GM06990 (cell line): ENCODE data around the gene DNAH8.

Experiments used
- DNase-seq: peaks from one replicate; pipeline ENCODE4 v3.0.0-alpha.2; 2011; ENCODE audit not compliant: insufficient read length; ENCODE audit errors: extremely low read depth
- H3K27me3 ChIP-seq: replicated peaks from 2 replicates; pipeline ENCODE4 v1.6.0; 2011; ENCODE audit warnings: low read length; ENCODE audit not compliant: control insufficient read depth, insufficient read depth
- H3K36me3 ChIP-seq: 2 replicates; pipeline ENCODE4 v1.5.1; 2011; ENCODE audit warnings: low read length; ENCODE audit not compliant: control insufficient read depth, insufficient read depth
- H3K4me3 ChIP-seq: replicated peaks from 2 replicates; pipeline ENCODE4 v1.5.1; 2011; ENCODE audit warnings: low read depth, mild to moderate bottlenecking, control low read depth, low read length
- CTCF ChIP-seq: IDR thresholded peaks from 2 replicates; pipeline ENCODE4 v1.5.1; 2011; ENCODE audit warnings: low read length, control low read depth, mild to moderate bottlenecking, inconsistent platforms; ENCODE audit not compliant: insufficient read depth, poor library complexity, severe bottlenecking

The DNAH8 gene

GRCh38 chr6:39009476-39009875 lies 294.4 kb downstream of the DNAH8 start:
- no peak for TF ChIP-seq CTCF
- DNase-seq = no peak
- Histone ChIP-seq H3K27me3 (no peaks in the 10 kb centered on the region; the same call in 1 of the 2 replicates), H3K36me3 (no peaks in the 10 kb centered on the region), H3K4me3 (no peak overlapping the region)

GRCh38 chr6:39016839-39017546 lies 301.9 kb downstream of the DNAH8 start:
- H3K4me3 ChIP-seq = no peak overlapping the region
- no peak for DNase-seq
- no peak for TF ChIP-seq CTCF
- no peaks in the 10 kb centered on the region for H3K36me3 ChIP-seq
- H3K27me3 ChIP-seq = no peaks in the 10 kb centered on the region; the same call in none of the 2 replicates

GRCh38 chr6:39017547-39017880 lies 302.4 kb downstream of the DNAH8 start:
- DNase-seq = no peak
- H3K36me3 ChIP-seq = no peaks in the 10 kb centered on the region
- H3K4me3 ChIP-seq = no peak overlapping the region
- H3K27me3 ChIP-seq = no peaks in the 10 kb centered on the region; the same call in none of the 2 replicates
- no peak for TF ChIP-seq CTCF

GRCh38 chr6:39018103-39018502 lies 303.0 kb downstream of the DNAH8 start:
- Histone ChIP-seq H3K4me3 (no peak overlapping the region), H3K27me3 (no peaks in the 10 kb centered on the region; the same call in none of the 2 replicates), H3K36me3 (no peaks in the 10 kb centered on the region)
- DNase-seq = no peak
- no peak for TF ChIP-seq CTCF

- DNase-seq = no peak
- Histone ChIP-seq H3K36me3 (no peaks in the 10 kb centered on the region), H3K27me3 (no peaks in the 10 kb centered on the region; the same call in none of the 2 replicates), H3K4me3 (no peak overlapping the region)
- TF ChIP-seq CTCF = no peak
Measured at GRCh38 chr6:39020136-39020535, 305.0 kb downstream of the DNAH8 start.

- TF ChIP-seq CTCF = no peak
- H3K27me3 ChIP-seq = no peaks in the 10 kb centered on the region; the same call in none of the 2 replicates
- no peaks in the 10 kb centered on the region for H3K36me3 ChIP-seq
- no peak for DNase-seq
- H3K4me3 ChIP-seq = no peak overlapping the region
Measured at GRCh38 chr6:39021041-39021440, 305.9 kb downstream of the DNAH8 start.
